MCF 10A (cell line): Measurements from ENCODE around the gene NIM1K. TPM values are rescaled to one million over a fixed set of nuclear protein-coding genes. Genes with fewer than 3 reads are reported as not detected.
"Not testable (repeated sequence)": the region's sequence is repeated elsewhere in the genome, so short reads cannot be mapped to it uniquely, and the experiment has no call there.

ENCODE experiments used
- BruUV-seq: library from RNA; stranded (reverse); fragments of 400-500 nt; replicated peaks from 2 replicates; lab custom pipeline; 2021; lab: Mats Ljungman, UMichigan
- CTCF ChIA-PET: fragments of 300-600 bp; sonication (Branson Sonifier 250); formaldehyde crosslinking; extraction: SDS; loops from one replicate; lab custom pipeline; 2021; ENCODE audit warnings: antibody characterized with exemption, inconsistent platforms; lab: Yijun Ruan, JAX
- POLR2A ChIA-PET: fragments of 300-600, 350-650 bp; sonication (Branson Sonifier 250); formaldehyde crosslinking; extraction: SDS; loops from one replicate; lab custom pipeline; 2020; ENCODE audit warnings: antibody characterized with exemption, inconsistent platforms; lab: Yijun Ruan, JAX
- DNase-seq: peaks from one replicate; pipeline ENCODE4 v3.0.0-alpha.2; 2018; ENCODE audit not compliant: unreplicated experiment
- H3K27ac Mint-ChIP-seq: one replicate; pipeline ENCODE4 v1.8.0; 2022; ENCODE audit warnings: mild to moderate bottlenecking, low read depth, mixed read lengths; ENCODE audit not compliant: unreplicated experiment
- H3K27me3 Mint-ChIP-seq: one replicate; pipeline ENCODE4 v1.8.0; 2022; ENCODE audit warnings: mixed read lengths; ENCODE audit not compliant: insufficient read depth, unreplicated experiment
- H3K36me3 Mint-ChIP-seq: one replicate; pipeline ENCODE4 v1.8.0; 2022; ENCODE audit warnings: mild to moderate bottlenecking, moderate library complexity, mixed read lengths; ENCODE audit not compliant: insufficient read depth, unreplicated experiment
- H3K4me1 Mint-ChIP-seq: one replicate; pipeline ENCODE4 v1.8.0; 2022; ENCODE audit warnings: mixed read lengths; ENCODE audit not compliant: insufficient read depth, unreplicated experiment
- H3K4me3 Mint-ChIP-seq: one replicate; pipeline ENCODE4 v1.8.0; 2022; ENCODE audit warnings: mild to moderate bottlenecking, moderate library complexity, mixed read lengths; ENCODE audit not compliant: unreplicated experiment
- H3K9me3 Mint-ChIP-seq: one replicate; pipeline ENCODE4 v1.8.0; 2022; ENCODE audit warnings: mixed read lengths; ENCODE audit not compliant: unreplicated experiment
- CTCF ChIP-seq: fragments of 200-600 bp; IDR thresholded peaks from one replicate; pipeline ENCODE4 v1.8.0; 2022; ENCODE audit warnings: antibody characterized with exemption, mild to moderate bottlenecking; ENCODE audit not compliant: unreplicated experiment
- intact Hi-C: fragments of 100-400 bp; cut with micrococcal nuclease; formaldehyde crosslinking; loops from 2 replicates; pipeline ENCODE4 v1.14.1; 2022
- total RNA-seq: library from RNA; stranded (reverse); gene quantifications from 2 replicates; pipeline ENCODE4 v1.2.3, GENCODE V29; 2022

The NIM1K gene
- total RNA-seq, 1 experiment from 2014 or later = not detected

DNA sequence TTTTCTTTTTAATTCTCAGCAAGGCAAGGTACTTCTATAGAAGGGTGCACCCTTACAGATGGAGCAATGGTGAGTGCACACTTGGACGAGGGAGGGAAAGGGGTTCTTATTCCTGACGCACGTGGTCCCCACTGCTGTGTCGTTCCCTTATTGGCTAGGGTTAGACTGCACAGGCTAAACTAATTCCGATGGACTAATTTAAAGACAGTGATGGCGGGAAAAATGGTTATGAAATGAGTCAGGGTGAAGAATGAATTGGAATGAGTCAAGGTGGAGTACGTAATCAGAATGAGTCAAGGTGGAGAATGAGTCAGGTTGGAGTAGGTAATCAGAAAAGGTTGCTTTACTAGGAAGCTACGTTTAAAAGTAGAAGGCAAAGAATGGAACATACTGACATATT, 123.2 kb downstream of the NIM1K start:
- Mint-ChIP-seq H3K27ac (no peak overlapping the region), H3K4me3 (no peak overlapping the region), H3K4me1 (peaks cover 33% of the 10 kb centered on the region), H3K36me3 (peaks cover 10% of the 10 kb centered on the region), H3K27me3 (no peaks in the 10 kb centered on the region), H3K9me3 (no peaks in the 10 kb centered on the region)
- ChIA-PET POLR2A (interaction anchor here (0.7 to 1.0 kb wide), 10 partner anchors 9 to 505 kb away, joined by 3 to 5 read pairs (median 3); partner anchors contain the start of gene ZNF131), CTCF (interaction anchor here (1.2 to 1.5 kb wide), 3 partner anchors 10 to 68 kb away, joined by 3 to 7 read pairs (median 3); no protein-coding TSS in a partner anchor)
- no TSS peak for BruUV-seq
- intact Hi-C loops = no loop called here
- no peak for TF ChIP-seq CTCF
- peak; percentile 91 for DNase-seq

- no TSS peak for BruUV-seq
- Mint-ChIP-seq H3K27ac (no peak overlapping the region), H3K4me1 (peaks cover 29% of the 10 kb centered on the region), H3K9me3 (no peaks in the 10 kb centered on the region), H3K27me3 (no peaks in the 10 kb centered on the region), H3K4me3 (no peak overlapping the region), H3K36me3 (peaks cover 10% of the 10 kb centered on the region)
- intact Hi-C loops = no loop called here
- CTCF ChIA-PET = interaction anchor here (0.8 to 1.5 kb wide), 5 partner anchors 10 to 74 kb away, joined by 3 to 7 read pairs (median 3); no protein-coding TSS in a partner anchor
- POLR2A ChIA-PET = interaction anchor here (0.7 to 1.0 kb wide), 10 partner anchors 9 to 505 kb away, joined by 3 to 5 read pairs (median 3); partner anchors contain the start of gene ZNF131
- TF ChIP-seq CTCF = no peak
- no peak for DNase-seq
These were observed 123.7 kb downstream of the NIM1K start for GRCh38 chr5:43315682-43316081.

GRCh38 chr5:43316421-43316820, 124.4 kb downstream of the NIM1K start:
- BruUV-seq = no TSS peak
- Mint-ChIP-seq H3K27me3 (no peaks in the 10 kb centered on the region), H3K4me1 (peaks cover 26% of the 10 kb centered on the region), H3K36me3 (peaks cover 3% of the 10 kb centered on the region), H3K9me3 (no peaks in the 10 kb centered on the region), H3K4me3 (no peak overlapping the region), H3K27ac (no peak overlapping the region)
- TF ChIP-seq CTCF = no peak
- ChIA-PET POLR2A (interaction anchor here (1.0 kb wide), 1 partner anchor 10 kb away, joined by 3 read pairs; no protein-coding TSS in a partner anchor), CTCF (interaction anchor here (0.6 to 1.5 kb wide), 7 partner anchors 9 to 233 kb away, joined by 3 to 7 read pairs (median 3); no protein-coding TSS in a partner anchor)
- DNase-seq = no peak
- intact Hi-C loops = no loop called here

DNA sequence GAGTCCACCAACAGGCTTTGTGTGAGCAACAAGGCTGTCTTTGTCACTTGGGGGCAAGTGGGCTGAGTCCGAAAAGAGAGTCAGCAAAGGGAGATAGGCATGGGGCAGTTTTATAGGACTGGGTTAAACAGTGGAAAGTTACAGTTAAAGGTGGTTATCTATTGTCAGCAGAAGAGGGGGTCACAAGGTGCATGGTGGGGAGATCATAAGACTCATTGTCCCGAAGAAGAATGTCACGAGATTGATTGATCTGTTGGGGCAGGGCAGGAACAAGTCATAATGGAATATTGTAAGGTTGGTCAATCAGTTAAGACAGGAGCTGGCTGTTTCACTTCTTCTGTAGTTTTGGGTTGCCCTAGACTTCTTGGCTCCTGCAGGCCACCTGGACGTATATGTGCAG, 128.8 kb downstream of the NIM1K start:
- no peak for TF ChIP-seq CTCF
- CTCF ChIA-PET = no interaction called here
- no peak overlapping the region for H3K4me3 Mint-ChIP-seq
- no peak for DNase-seq
- H3K36me3 Mint-ChIP-seq = no peaks in the 10 kb centered on the region
- BruUV-seq = no TSS peak
- POLR2A ChIA-PET = no interaction called here
- intact Hi-C loops = no loop called here
- no peaks in the 10 kb centered on the region for H3K9me3 Mint-ChIP-seq
- H3K27ac Mint-ChIP-seq = no peak overlapping the region
- no peaks in the 10 kb centered on the region for H3K27me3 Mint-ChIP-seq
- H3K4me1 Mint-ChIP-seq = no peaks in the 10 kb centered on the region

- H3K4me3 Mint-ChIP-seq, CTCF ChIA-PET, intact Hi-C loops, H3K9me3 Mint-ChIP-seq, H3K36me3 Mint-ChIP-seq, BruUV-seq, H3K27ac Mint-ChIP-seq, H3K4me1 Mint-ChIP-seq, DNase-seq, POLR2A ChIA-PET, H3K27me3 Mint-ChIP-seq: not testable (repeated sequence)
These were observed 131.5 kb downstream of the NIM1K start for GRCh38 chr5:43323488-43323887.

GRCh38 chr5:43325624-43326023, 133.6 kb downstream of the NIM1K start:
- intact Hi-C loops, H3K4me3 Mint-ChIP-seq, BruUV-seq, H3K27ac Mint-ChIP-seq, DNase-seq, H3K36me3 Mint-ChIP-seq, H3K27me3 Mint-ChIP-seq, H3K4me1 Mint-ChIP-seq, H3K9me3 Mint-ChIP-seq: not testable (repeated sequence)
- ChIA-PET CTCF (interaction anchor here (0.7 kb wide), 1 partner anchor 10 kb away, joined by 3 read pairs; no protein-coding TSS in a partner anchor), POLR2A (interaction anchor here (1.5 kb wide), 1 partner anchor 10 kb away, joined by 4 read pairs; no protein-coding TSS in a partner anchor)
